ENCODE measurements around the gene CHIA.

GRCh38 chr1:111249960-111250359 is 40.7 kb upstream of the CHIA start:
- TF ChIP-seq TEAD2 (tag; IDR thresholded peaks at IDR 0.05) (no peak), HNRNPH1 (optimal IDR thresholded peaks at IDR 0.05; ENCODE audit: low read depth, low read length) (no peak), CTCF (IDR thresholded peaks at IDR 0.05 in 2 of 3, conservative IDR thresholded peaks at IDR 0.05 in 1 of 3; ENCODE audit: insufficient read depth in 2 of 3, low read depth in 1 of 3, low read length in 3 of 3) (no peak), KLF10 (CRISPR knock-in tag; IDR thresholded peaks at IDR 0.05) (no peak), TAF7 (tag; IDR thresholded peaks at IDR 0.05) (no peak), TAF1 (IDR thresholded peaks at IDR 0.05; ENCODE audit: control insufficient read depth, extremely low read depth, insufficient read depth, low read length, severe bottlenecking) (no peak), ZBTB33 (CRISPR knock-in tag; IDR thresholded peaks at IDR 0.05) (no peak), MTA3 (IDR thresholded peaks at IDR 0.05; ENCODE audit: borderline replicate concordance) (no peak)
